ENCODE data around the gene PPP1R3G.
"Not testable (repeated sequence)": the region's sequence is repeated elsewhere in the genome, so short reads cannot be mapped to it uniquely, and the experiment has no call there.

Gene PPP1R3G

GRCh38 chr6:5084781-5085647, at the start of gene PPP1R3G:
Gene PPP1R3G, plus strand, starts transcription at chr6:5085341. Its CDS starts 145 bp downstream, at chr6:5085486.
- DNase-seq (ENCODE audit: low spot score), result no peak

- no peak for DNase-seq (ENCODE audit: low spot score)
Measured at GRCh38 chr6:5036269-5036668, 48.9 kb upstream of the PPP1R3G start.

DNA sequence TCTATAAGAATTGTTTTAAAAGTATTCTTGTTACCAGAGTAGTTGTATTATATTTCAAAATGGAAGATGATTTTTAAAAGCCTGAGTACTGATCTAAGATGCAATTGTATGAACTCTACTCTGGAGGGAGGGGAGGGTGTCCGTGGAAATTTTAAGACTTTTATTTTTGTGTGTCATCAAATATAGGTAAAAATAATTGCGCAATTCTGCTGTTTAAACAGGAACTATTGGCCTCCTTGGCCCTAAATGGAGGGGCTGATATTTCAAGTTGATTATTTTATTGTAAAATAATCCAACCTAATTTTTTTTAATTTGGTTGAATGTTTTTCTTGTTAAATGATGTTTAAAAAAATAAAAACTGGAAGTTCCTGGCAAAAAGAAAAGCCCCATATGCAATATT, 43.2 kb upstream of the PPP1R3G start:
- no peak for DNase-seq (ENCODE audit: low spot score)

- no peak for DNase-seq (ENCODE audit: low spot score)
Measured at GRCh38 chr6:5042436-5042835, 42.7 kb upstream of the PPP1R3G start.

GRCh38 chr6:5044866-5045265, 40.3 kb upstream of the PPP1R3G start:
- no peak for DNase-seq (ENCODE audit: low spot score)

- DNase-seq (ENCODE audit: low spot score), result no peak
Measured at GRCh38 chr6:5045416-5045815, 39.7 kb upstream of the PPP1R3G start.

DNA sequence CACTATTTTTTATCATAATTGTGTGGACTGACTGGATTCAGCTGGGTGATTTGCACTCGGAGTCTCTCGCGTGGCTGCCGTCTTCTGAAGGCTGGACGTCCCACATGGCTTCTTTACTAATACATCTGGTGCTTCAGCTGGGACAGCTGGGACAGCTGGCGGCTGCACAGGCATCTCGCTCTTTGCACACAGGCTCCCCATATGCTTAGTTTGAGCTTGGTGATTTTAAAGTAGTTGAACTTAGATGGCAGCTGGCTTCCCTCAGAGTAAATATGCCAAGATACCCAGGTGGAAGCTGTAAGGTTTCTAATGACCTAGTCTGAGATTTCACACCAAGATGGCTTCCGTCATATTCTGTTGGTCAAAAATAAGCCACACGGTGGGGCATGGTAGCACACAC, 38.7 kb upstream of the PPP1R3G start:
- DNase-seq (ENCODE audit: low spot score), result no peak

DNA sequence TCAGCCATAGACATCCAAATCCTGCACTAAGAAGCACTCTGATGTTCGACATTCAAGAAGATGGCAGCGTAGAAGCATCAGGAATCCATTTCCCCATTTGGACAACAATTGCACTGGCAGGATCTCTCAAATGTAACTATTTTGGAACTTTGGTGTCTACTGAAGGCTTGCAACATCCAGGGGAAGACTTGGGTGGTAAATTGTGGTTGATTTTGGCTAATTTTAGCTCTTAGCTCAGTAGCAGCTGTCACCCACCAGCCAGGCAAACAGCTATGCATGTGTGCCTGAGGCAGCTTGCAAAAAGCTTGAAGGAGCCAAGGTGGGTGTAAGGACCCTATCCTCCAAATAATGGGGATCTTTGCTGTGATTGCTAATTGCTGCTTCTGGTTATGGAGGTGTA, 35.1 kb upstream of the PPP1R3G start:
- DNase-seq (ENCODE audit: low spot score), result no peak

- DNase-seq (ENCODE audit: low spot score), result no peak
Measured at GRCh38 chr6:5051394-5051793, 33.7 kb upstream of the PPP1R3G start.

DNA sequence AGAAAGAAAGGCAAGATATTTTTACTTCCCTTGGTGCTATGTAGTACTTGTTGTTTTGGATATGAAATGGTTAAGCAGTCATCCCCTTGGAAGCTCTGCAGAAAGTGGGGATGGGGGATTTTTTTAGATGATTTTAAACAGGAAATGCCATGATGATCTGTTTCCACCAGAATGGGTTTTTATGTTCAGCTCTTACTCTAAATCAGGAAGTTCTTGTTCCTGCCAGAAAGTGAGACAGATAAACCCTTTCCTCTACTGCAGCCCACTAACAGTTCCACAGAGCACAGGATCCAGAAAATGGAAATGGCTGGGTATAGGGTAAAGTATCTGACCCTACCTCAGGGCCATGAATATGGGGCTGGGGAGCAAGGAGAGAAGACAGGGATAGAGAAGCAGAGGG, 32.1 kb upstream of the PPP1R3G start:
- no peak for DNase-seq (ENCODE audit: low spot score)

DNA sequence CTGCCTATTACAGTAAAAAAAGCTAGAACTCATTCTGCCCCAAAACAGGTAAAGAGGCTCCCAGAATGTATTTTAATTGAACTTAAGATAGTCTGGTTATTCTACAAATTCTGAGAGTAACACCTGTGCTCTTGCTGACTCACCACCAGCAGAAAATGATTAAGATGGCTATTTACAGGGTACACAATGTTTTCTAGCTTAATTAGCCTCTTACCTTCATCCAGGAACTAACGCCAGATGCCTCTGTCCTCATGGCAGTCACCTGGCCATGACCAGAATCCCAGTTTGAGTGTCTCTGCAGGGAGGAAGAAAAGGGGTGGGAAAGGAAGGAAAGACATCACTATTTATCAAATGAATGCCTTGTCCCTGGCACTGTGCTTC, 31.3 kb upstream of the PPP1R3G start:
- DNase-seq (ENCODE audit: low spot score), result no peak

DNA sequence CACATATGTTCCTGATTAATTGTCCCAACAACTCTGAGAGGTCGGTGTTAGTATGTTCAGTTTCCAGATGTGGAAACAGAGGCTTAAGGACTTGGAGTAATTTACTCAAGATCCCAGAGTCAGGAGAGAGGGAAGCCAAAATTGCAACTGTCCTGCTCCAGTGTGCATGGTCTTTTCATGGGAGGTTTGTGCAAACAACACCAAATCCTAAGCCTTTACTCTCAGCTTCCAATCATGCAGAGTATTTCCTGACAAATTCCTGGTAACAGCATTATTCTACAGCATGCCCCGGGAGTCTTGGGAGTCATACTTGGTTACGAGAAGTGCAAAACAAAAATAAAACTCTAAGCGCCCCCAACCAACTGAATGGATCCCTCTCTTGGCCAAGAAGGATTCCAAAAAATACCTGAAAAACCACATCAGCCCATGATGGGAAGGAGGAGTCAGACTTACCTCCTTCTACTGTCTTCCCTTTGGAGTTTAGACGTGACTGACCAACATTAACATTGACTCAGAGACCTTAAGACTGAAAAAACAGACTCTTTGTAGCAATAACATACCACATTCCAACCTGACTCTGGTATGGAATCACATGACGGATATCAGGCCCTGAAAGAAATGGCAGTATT, 30.8 kb upstream of the PPP1R3G start:
- DNase-seq (ENCODE audit: low spot score), result no peak

DNA sequence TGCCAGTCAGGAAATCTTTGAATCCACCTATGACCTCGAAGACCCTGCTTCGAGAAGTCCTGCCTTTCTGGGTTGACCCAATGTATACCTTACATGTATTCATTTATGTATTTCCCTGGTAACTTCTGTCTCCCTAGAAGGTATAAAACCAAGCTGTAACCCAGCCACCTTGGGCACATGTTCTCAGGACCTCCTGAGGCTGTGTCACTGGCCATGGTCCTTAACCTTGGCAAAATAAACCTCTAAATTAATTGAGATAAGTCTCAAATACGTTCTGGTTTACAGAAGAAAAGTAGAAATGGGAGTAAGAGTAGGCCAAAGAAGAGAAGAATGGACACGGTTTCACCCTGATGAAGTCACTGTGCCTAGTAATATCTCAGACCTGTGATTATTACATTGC, 30.0 kb upstream of the PPP1R3G start:
- no peak for DNase-seq (ENCODE audit: low spot score)

DNA sequence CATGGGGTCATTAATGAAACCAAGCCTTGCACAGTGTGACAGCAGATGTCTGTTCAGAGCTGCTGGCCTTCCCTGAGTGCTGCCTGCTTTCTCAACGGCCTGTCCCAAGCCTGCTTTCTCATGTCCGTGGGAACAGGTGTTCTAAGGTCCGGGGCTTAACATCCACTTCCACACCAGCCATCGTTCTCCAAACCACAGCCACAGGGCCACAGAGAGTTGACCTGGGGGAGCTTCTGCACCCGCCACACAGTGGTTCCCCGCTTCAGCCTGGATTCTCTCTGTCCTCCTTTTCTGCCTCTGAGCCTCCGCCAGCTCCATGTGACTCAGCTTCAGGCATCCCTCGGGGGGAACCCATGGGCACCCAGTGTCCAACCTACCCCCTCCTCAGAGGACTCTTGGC, 26.9 kb upstream of the PPP1R3G start:
- DNase-seq (ENCODE audit: low spot score), result no peak

DNA sequence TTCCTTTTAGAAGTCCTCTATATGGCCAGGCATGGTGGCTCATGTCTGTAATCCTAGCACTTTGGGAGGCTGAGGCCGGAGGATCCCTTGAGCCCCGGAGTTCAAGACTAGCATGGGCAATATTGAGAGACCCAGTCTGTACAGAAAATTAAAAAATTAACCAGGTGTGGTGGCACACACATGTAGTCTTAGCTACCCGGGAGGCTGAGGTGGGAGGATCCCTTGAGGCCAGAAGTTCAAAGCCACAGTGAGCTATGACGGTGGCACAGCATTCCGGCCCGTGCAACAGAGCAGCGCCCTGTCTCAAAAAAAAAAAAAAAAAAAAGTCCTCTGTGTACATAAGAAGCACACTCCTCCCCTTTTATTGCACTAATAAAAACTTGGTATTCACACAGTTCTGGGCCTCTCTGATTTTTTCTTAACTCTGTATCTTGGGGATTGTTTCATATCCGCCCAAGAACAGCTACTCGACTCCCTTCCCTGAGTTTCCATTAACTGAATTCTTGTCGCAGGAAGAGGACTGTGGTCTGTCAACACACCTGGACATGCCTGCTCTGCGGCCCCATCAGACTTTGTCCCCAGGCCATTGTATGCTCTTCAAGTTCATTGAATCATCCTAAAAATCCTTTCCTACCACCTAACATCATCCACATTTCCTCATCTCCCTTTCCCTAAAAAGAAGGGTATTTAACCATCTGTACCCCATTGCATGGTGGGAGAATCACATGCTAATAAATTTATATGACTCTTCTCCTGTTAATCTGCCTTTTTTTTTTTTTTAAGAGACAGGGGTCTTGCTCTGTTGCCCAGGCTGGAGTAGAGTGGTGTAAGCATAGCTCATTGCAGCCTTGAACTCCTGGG, 25.9 kb upstream of the PPP1R3G start:
- no peak for DNase-seq (ENCODE audit: low spot score)

GRCh38 chr6:5060439-5060838, 24.7 kb upstream of the PPP1R3G start:
- DNase-seq (ENCODE audit: low spot score), result not testable (repeated sequence)

DNA sequence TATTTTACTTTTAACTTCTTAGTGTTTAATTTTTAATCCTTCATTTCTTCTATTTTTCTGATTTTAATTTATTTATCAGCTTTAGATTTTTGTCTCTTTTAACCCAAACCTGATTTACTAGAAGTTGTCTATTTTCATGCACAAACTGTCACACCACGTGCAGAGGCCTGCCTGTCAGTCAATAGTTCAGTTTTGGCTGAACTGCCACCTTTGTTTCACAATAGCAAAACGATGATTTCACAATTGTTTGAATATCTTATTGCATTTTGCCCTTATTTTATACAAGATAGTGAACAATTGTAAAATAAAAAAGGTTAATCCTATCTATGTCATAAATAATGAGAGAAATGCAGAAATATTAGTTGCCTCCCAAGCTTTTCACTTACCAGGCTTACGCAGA, 24.0 kb upstream of the PPP1R3G start:
- DNase-seq (ENCODE audit: low spot score), result no peak

DNA sequence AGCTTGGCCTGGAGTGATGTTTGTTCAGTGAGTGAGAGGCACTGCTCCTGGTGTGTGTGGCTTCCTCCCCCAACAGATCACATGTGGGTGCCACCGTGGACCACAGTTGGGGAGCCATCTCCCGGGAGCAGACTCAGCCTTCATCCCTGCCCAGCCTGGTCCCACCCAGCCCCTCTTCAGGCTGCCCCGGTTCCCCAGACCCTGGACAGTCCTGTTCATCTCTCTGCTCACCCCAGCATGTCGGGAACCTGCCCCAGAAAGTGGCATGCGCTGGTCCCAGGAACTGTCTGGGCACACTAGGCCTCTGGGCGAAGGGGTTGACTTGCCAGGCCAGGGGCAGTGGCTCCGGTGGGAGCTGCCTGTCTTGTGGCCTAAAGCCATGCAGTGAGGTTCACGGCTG, 21.5 kb upstream of the PPP1R3G start:
- DNase-seq (ENCODE audit: low spot score), result no peak

- DNase-seq (ENCODE audit: low spot score), result no peak
Measured at GRCh38 chr6:5066456-5067093, 18.6 kb upstream of the PPP1R3G start.

DNA sequence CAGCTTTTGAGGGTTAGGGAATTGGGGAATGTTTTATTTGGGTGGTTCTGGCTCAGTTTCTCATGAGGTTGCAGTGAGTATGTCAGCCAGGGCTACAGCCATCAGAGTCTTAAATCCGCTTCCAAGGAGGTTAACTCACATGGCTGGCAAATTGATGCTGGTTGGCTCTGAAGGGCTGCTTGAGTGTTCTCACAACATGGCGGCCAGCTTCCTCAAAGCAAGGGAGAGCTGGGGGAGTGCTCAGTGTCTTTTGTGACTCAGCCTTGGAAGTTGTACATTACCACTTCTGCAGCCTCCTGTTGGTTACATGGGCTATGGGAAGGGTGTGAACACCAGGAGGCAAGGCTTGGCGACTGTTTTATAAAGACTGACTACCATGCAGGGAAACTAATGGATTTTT, 17.8 kb upstream of the PPP1R3G start:
- no peak for DNase-seq (ENCODE audit: low spot score)

DNA sequence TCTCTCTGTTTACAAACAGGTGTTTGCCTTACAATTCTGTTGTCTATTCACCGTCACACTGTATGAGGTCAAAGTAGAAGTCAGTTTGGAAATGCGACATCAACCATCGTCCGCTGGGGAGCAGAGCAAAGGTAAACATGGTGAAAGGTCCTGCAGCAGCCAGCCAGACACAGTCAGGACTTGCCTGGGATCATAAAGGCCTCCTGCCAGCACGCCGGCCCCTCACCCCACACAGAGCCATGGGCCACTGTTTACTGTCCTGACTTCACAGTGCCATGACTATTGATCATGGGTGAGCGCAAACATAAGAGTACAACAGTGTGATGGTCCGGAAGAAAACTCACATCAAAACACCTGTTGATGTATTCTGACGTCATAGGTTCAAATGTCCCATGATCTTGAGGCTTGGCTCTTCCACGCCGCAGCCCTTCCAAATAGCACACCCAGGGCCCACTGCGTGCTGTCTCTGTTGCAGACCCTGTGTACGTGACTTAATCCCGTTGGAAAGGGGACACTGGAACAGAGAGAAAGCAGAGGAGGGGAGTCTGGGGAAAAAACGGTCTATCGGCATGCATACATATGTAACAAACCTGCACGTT, 16.9 kb upstream of the PPP1R3G start:
- no peak for DNase-seq (ENCODE audit: low spot score)

DNA sequence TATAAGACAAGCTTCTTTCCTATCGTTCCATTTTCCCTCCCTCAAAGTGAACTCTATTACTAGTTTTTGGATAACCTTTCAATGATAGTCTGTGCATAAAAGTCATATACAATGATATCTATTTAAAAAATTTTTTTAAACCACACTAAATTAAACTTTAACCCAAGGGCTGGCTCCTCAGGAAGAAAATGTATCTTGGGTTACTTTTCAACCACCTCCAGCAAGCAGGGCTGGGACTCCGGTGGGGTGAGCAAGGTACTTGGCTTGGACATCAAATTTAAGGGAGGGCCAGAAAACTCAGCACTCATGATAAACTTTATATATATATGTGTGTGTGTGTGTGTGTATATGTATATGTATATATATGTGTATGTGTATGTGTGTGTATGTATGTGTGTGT, 13.9 kb upstream of the PPP1R3G start:
- no peak for DNase-seq (ENCODE audit: low spot score)
